ENCODE results near the gene CCNL2. TPM values are rescaled to one million over a fixed set of nuclear protein-coding genes. Genes with fewer than 3 reads are reported as not detected.
"Not testable (repeated sequence)": the region's sequence is repeated elsewhere in the genome, so short reads cannot be mapped to it uniquely, and the experiment has no call there.

Gene CCNL2
- total RNA-seq, 2 donors from 2014 or later: 187 to 244 TPM

DNA sequence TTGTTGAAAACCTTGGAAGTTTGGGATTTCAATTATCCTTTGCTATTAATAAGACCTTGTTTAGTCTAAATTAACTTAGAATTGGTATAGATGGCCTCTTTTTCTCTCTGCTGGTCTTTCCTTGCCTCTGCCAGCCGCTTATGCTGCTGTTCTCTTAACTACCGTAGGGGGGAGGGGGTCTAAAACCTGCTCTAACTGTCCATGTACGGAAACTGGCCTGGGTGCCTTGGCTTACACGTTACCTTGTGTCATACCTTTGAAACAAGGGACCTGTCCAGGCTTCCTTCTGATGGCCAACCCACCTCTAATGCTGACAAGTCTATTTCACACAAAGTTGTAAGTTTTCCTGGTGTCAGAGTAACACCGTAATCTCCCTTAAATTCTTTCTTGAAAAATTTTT lies 18.3 kb upstream of the CCNL2 start:
- not testable (repeated sequence) for H3K4me1 Mint-ChIP-seq; H3K27ac ChIP-seq (ENCODE audit: low read depth, low read length); H3K27me3 ChIP-seq (ENCODE audit: control insufficient read depth, insufficient read depth, low read length, poor library complexity, severe bottlenecking); H3K4me3 ChIP-seq (ENCODE audit: low read length); H3K27ac Mint-ChIP-seq; H3K36me3 Mint-ChIP-seq (ENCODE audit: low read depth); H3K27me3 Mint-ChIP-seq (ENCODE audit: insufficient read depth); H3K4me3 Mint-ChIP-seq; DNase-seq; H3K36me3 ChIP-seq (ENCODE audit: control insufficient read depth, insufficient read depth, low read length); H3K9me3 ChIP-seq (ENCODE audit: control insufficient read depth, low read length); H3K9ac ChIP-seq (ENCODE audit: extremely low read depth, low read length, poor library complexity, severe bottlenecking); H3K9me3 Mint-ChIP-seq
- 88 to 100% methylated on average over 3 to 5 of the region's 5 CpGs for WGBS, 2 experiments (ENCODE audit: insufficient coverage in 1 of 2, insufficient read length in 1 of 2)
- H3K4me1 ChIP-seq (ENCODE audit: control insufficient read depth, insufficient read depth, low read length): peaks cover 10% of the 10 kb centered on the region

- DNase-seq: no peak
- H3K4me3 Mint-ChIP-seq: no peak overlapping the region
- H3K27me3 Mint-ChIP-seq (ENCODE audit: insufficient read depth): peaks cover 6% of the 10 kb centered on the region
- H3K36me3 Mint-ChIP-seq (ENCODE audit: low read depth): peaks cover 9% of the 10 kb centered on the region
- Histone ChIP-seq H3K4me3 (ENCODE audit: low read length) (no peak overlapping the region), H3K9ac (ENCODE audit: extremely low read depth, low read length, poor library complexity, severe bottlenecking) (no peak overlapping the region), H3K36me3 (ENCODE audit: control insufficient read depth, insufficient read depth, low read length) (no peaks in the 10 kb centered on the region), H3K9me3 (ENCODE audit: control insufficient read depth, low read length) (no peaks in the 10 kb centered on the region), H3K4me1 (ENCODE audit: control insufficient read depth, insufficient read depth, low read length) (no peaks in the 10 kb centered on the region), H3K27me3 (ENCODE audit: control insufficient read depth, insufficient read depth, low read length, poor library complexity, severe bottlenecking) (no peaks in the 10 kb centered on the region), H3K27ac (ENCODE audit: low read depth, low read length) (no peak overlapping the region)
- no peak overlapping the region for H3K27ac Mint-ChIP-seq
- WGBS, 2 experiments (ENCODE audit: insufficient coverage in 1 of 2, insufficient read length in 1 of 2): 88 to 90% methylated on average over 12 to 13 of the region's 13 CpGs
- H3K9me3 Mint-ChIP-seq: peaks cover 17% of the 10 kb centered on the region
- peaks cover 4% of the 10 kb centered on the region for H3K4me1 Mint-ChIP-seq
- no peak for TF ChIP-seq CTCF (conservative IDR thresholded peaks at IDR 0.05)
Observed at GRCh38 chr1:1415751-1416150, 16.6 kb upstream of the CCNL2 start.

GRCh38 chr1:1412311-1412902 lies 13.3 kb upstream of the CCNL2 start:
- not testable (repeated sequence) for H3K27me3 ChIP-seq (ENCODE audit: control insufficient read depth, insufficient read depth, low read length, poor library complexity, severe bottlenecking)
- WGBS, 2 experiments (ENCODE audit: insufficient coverage in 1 of 2, insufficient read length in 1 of 2): 95 to 98% methylated on average over 10 to 11 of the region's 11 CpGs
- H3K36me3 Mint-ChIP-seq (ENCODE audit: low read depth): peaks cover 18% of the 10 kb centered on the region

GRCh38 chr1:1411626-1412025 lies 12.5 kb upstream of the CCNL2 start:
- Histone ChIP-seq H3K9ac (ENCODE audit: extremely low read depth, low read length, poor library complexity, severe bottlenecking) (no peak overlapping the region), H3K4me1 (ENCODE audit: control insufficient read depth, insufficient read depth, low read length) (no peaks in the 10 kb centered on the region), H3K4me3 (ENCODE audit: low read length) (no peak overlapping the region), H3K27ac (ENCODE audit: low read depth, low read length) (no peak overlapping the region), H3K36me3 (ENCODE audit: control insufficient read depth, insufficient read depth, low read length) (peaks cover 5% of the 10 kb centered on the region), H3K9me3 (ENCODE audit: control insufficient read depth, low read length) (no peaks in the 10 kb centered on the region), H3K27me3 (ENCODE audit: control insufficient read depth, insufficient read depth, low read length, poor library complexity, severe bottlenecking) (no peaks in the 10 kb centered on the region)
- Mint-ChIP-seq H3K4me3 (no peak overlapping the region), H3K27ac (no peak overlapping the region), H3K9me3 (peaks cover 17% of the 10 kb centered on the region), H3K27me3 (ENCODE audit: insufficient read depth) (peaks cover 1% of the 10 kb centered on the region), H3K36me3 (ENCODE audit: low read depth) (peaks cover 18% of the 10 kb centered on the region), H3K4me1 (peaks cover 19% of the 10 kb centered on the region)
- 98 to 100% methylated on average over 7 to 13 of the region's 13 CpGs for whole genome bisulfite sequencing, 2 experiments (ENCODE audit: insufficient coverage in 1 of 2, insufficient read length in 1 of 2)
- no peak for DNase-seq
- TF ChIP-seq CTCF (conservative IDR thresholded peaks at IDR 0.05): no peak

More at GRCh38 chr1:1412311-1412902, 13.3 kb upstream of the CCNL2 start:
- Mint-ChIP-seq H3K4me1 (peaks cover 19% of the 10 kb centered on the region), H3K9me3 (peaks cover 17% of the 10 kb centered on the region)
- not testable (repeated sequence) for H3K27ac Mint-ChIP-seq; DNase-seq; H3K4me3 Mint-ChIP-seq; H3K4me1 ChIP-seq (ENCODE audit: control insufficient read depth, insufficient read depth, low read length); H3K36me3 ChIP-seq (ENCODE audit: control insufficient read depth, insufficient read depth, low read length); H3K27me3 Mint-ChIP-seq (ENCODE audit: insufficient read depth); H3K4me3 ChIP-seq (ENCODE audit: low read length); H3K27ac ChIP-seq (ENCODE audit: low read depth, low read length); H3K9me3 ChIP-seq (ENCODE audit: control insufficient read depth, low read length); H3K9ac ChIP-seq (ENCODE audit: extremely low read depth, low read length, poor library complexity, severe bottlenecking)

GRCh38 chr1:1410238-1410637 lies 11.1 kb upstream of the CCNL2 start:
- peak overlapping the region; percentile 31 for H3K4me3 Mint-ChIP-seq
- not testable (repeated sequence) for H3K9me3 ChIP-seq (ENCODE audit: control insufficient read depth, low read length); DNase-seq; H3K27me3 ChIP-seq (ENCODE audit: control insufficient read depth, insufficient read depth, low read length, poor library complexity, severe bottlenecking); H3K9ac ChIP-seq (ENCODE audit: extremely low read depth, low read length, poor library complexity, severe bottlenecking); H3K4me3 ChIP-seq (ENCODE audit: low read length); H3K27ac ChIP-seq (ENCODE audit: low read depth, low read length); H3K4me1 ChIP-seq (ENCODE audit: control insufficient read depth, insufficient read depth, low read length); H3K27me3 Mint-ChIP-seq (ENCODE audit: insufficient read depth)
- H3K27ac Mint-ChIP-seq: peak overlapping the region; percentile 86
- H3K9me3 Mint-ChIP-seq: peaks cover 17% of the 10 kb centered on the region
- peaks cover 13% of the 10 kb centered on the region for H3K36me3 ChIP-seq (ENCODE audit: control insufficient read depth, insufficient read depth, low read length)
- peaks cover 29% of the 10 kb centered on the region for H3K36me3 Mint-ChIP-seq (ENCODE audit: low read depth)
- peaks cover 24% of the 10 kb centered on the region for H3K4me1 Mint-ChIP-seq
- WGBS, 2 experiments (ENCODE audit: insufficient coverage in 1 of 2, insufficient read length in 1 of 2): 28 to 58% methylated on average over 5 to 8 of the region's 8 CpGs
